Karpas-422 (cell line): ENCODE results near the gene TIMP1. TPM values are rescaled to one million over a fixed set of nuclear protein-coding genes. Genes with fewer than 3 reads are reported as not detected.

Source experiments
- DNase-seq: peaks from one replicate; pipeline ENCODE4 v3.0.0-alpha.2; 2015
- H2AFZ ChIP-seq: fragments of 200-600 bp; sonication (generic); 2 replicates; pipeline ENCODE4 v1.6.1; 2014; ENCODE audit warnings: antibody characterized with exemption, low read length, mixed read lengths
- H3K27ac ChIP-seq: fragments of 200-600 bp; sonication (generic); 2 replicates; pipeline ENCODE4 v1.5.1; 2014; ENCODE audit warnings: mild to moderate bottlenecking, low read length, moderate library complexity
- H3K27me3 ChIP-seq: fragments of 200-600 bp; sonication (generic); 2 replicates; pipeline ENCODE4 v1.6.1; 2014; ENCODE audit warnings: low read length, mixed read lengths
- H3K36me3 ChIP-seq: fragments of 200-600 bp; sonication (generic); 2 replicates; pipeline ENCODE4 v1.6.1; 2014; ENCODE audit warnings: low read length, mixed read lengths; ENCODE audit not compliant: insufficient read depth
- H3K4me1 ChIP-seq: fragments of 200-600 bp; sonication (generic); 2 replicates; pipeline ENCODE4 v1.6.1; 2014; ENCODE audit warnings: mild to moderate bottlenecking, low read length, mixed read lengths
- H3K4me2 ChIP-seq: fragments of 200-600 bp; sonication (generic); 2 replicates; pipeline ENCODE4 v1.6.1; 2014; ENCODE audit warnings: low read length, low read depth, mild to moderate bottlenecking; ENCODE audit not compliant: poor library complexity, severe bottlenecking
- H3K4me3 ChIP-seq: fragments of 200-600 bp; sonication (generic); 2 replicates; pipeline ENCODE4 v1.5.1; 2014; ENCODE audit warnings: mild to moderate bottlenecking, antibody characterized with exemption, low read length, mixed read lengths
- H3K79me2 ChIP-seq: fragments of 200-600 bp; sonication (generic); 2 replicates; pipeline ENCODE4 v1.6.1; 2014; ENCODE audit warnings: mild to moderate bottlenecking, low read length, mixed read lengths
- H3K9ac ChIP-seq: fragments of 200-600 bp; sonication (generic); 2 replicates; pipeline ENCODE4 v1.6.0; 2014; ENCODE audit warnings: low read length
- H3K9me2 ChIP-seq: fragments of 200-600 bp; sonication (generic), shearing (Covaris generic); replicated peaks from 2 replicates; pipeline ENCODE4 v1.6.0; 2014; ENCODE audit warnings: mild to moderate bottlenecking, low read length, moderate library complexity; ENCODE audit not compliant: insufficient read depth
- H3K9me3 ChIP-seq: fragments of 300-700, 200-600 bp; sonication (generic); 2 replicates; pipeline ENCODE4 v1.6.1; 2014; ENCODE audit warnings: low read length, mixed read lengths
- H4K20me1 ChIP-seq: fragments of 200-600 bp; sonication (generic); 2 replicates; pipeline ENCODE4 v1.6.1; 2014; ENCODE audit warnings: mild to moderate bottlenecking, antibody characterized with exemption, low read length, low read depth; ENCODE audit not compliant: insufficient read depth
- total RNA-seq: library from RNA; depleted of rRNA; stranded (reverse); fragments of >200 nt; shearing (Covaris generic); gene quantifications from 2 replicates; pipeline ENCODE4 v1.2.3, GENCODE V29; 2014; ENCODE audit warnings: low replicate concordance

The TIMP1 gene
- total RNA-seq, 1 experiment from 2014 or later: 0.56 TPM

DNA sequence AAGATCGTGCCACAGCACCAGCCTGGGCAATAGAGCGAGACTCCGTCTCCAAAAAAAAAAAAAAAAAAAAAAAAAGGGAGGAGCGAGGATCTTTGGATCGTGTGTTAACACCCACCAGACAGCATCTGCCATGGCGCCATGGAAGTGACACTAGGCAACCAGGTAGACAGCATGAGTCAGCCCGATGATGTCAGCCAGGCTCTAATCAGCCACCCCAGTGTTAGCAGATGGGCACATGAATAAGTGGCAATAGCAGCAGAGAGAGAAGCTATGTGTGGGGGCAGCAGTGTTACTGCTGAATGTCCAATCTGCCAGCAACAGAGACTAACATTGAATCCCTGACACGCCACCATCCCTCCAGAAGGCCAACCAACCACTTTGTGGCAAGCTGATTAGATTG is 30.8 kb downstream of the TIMP1 start:
- Histone ChIP-seq H3K4me2 (no peak overlapping the region), H2AFZ (no peak overlapping the region), H3K9me3 (no peaks in the 10 kb centered on the region), H3K36me3 (no peaks in the 10 kb centered on the region), H3K79me2 (no peaks in the 10 kb centered on the region), H3K9me2 (no peaks in the 10 kb centered on the region), H3K9ac (no peak overlapping the region), H3K4me1 (no peaks in the 10 kb centered on the region), H3K27ac (no peak overlapping the region), H3K4me3 (no peak overlapping the region), H4K20me1 (no peaks in the 10 kb centered on the region), H3K27me3 (no peaks in the 10 kb centered on the region)
- no peak for DNase-seq

- DNase-seq: no peak
- Histone ChIP-seq H4K20me1 (no peaks in the 10 kb centered on the region), H3K9me3 (no peaks in the 10 kb centered on the region), H3K9ac (no peak overlapping the region), H2AFZ (no peak overlapping the region), H3K27ac (no peak overlapping the region), H3K4me3 (no peak overlapping the region), H3K27me3 (no peaks in the 10 kb centered on the region), H3K36me3 (no peaks in the 10 kb centered on the region), H3K79me2 (no peaks in the 10 kb centered on the region), H3K9me2 (no peaks in the 10 kb centered on the region), H3K4me1 (no peaks in the 10 kb centered on the region), H3K4me2 (no peak overlapping the region)
Measured at GRCh38 chrX:47614618-47615017, 32.4 kb downstream of the TIMP1 start.

GRCh38 chrX:47618923-47619485 is 36.8 kb downstream of the TIMP1 start:
- no peaks in the 10 kb centered on the region for H3K9me2 ChIP-seq
- H3K4me2 ChIP-seq: no peak overlapping the region
- no peaks in the 10 kb centered on the region for H3K79me2 ChIP-seq
- H3K27ac ChIP-seq: no peak overlapping the region
- H3K4me1 ChIP-seq: no peaks in the 10 kb centered on the region
- H3K4me3 ChIP-seq: no peak overlapping the region
- no peaks in the 10 kb centered on the region for H3K9me3 ChIP-seq
- H3K27me3 ChIP-seq: no peaks in the 10 kb centered on the region
- H3K9ac ChIP-seq: no peak overlapping the region
- no peaks in the 10 kb centered on the region for H3K36me3 ChIP-seq
- no peak overlapping the region for H2AFZ ChIP-seq
- H4K20me1 ChIP-seq: no peaks in the 10 kb centered on the region
- no peak for DNase-seq

DNA sequence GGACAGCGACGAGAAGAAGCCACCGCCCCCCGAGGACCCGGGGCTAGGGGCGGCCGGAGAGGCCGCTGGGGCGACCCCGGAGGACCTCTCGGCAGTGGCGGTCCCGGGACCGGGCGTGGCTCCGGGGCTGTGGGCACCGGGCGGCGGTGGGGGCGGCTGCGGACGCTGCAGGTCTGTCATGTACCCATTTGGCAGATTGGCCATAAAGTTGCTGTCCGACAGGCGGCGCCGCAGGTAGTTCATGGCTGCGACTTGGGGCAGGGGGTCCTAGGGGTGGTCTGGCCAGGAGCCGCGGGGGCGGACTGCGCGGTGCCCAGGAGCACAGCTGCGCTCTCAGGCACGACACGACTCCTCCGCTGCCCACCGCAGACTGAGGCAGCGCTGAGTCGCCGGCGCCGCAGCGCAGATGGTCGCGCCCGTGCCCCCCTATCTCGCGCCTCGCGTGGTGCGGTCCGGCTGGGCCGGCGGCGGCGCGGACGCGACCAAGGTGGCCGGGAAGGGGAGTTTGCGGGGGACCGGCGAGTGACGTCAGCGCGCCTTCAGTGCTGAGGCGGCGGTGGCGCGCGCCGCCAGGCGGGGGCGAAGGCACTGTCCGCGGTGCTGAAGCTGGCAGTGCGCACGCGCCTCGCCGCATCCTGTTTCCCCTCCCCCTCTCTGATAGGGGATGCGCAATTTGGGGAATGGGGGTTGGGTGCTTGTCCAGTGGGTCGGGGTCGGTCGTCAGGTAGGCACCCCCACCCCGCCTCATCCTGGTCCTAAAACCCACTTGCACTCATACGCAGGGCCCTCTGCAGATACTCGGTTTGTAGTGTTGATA is 37.5 kb downstream of the TIMP1 start, which contains the start of gene SYN1:
SYN1 (minus strand) TSS at position 372 of the 817 bp plus-strand sequence; CDS start at position 243, 129 bp downstream.
- no peak within 1 kb of the TSS for H2AFZ ChIP-seq
- H3K4me1 ChIP-seq: no peaks in the 10 kb centered on the region
- no peaks in the 10 kb centered on the region for H4K20me1 ChIP-seq
- DNase-seq: peak; percentile 90
- no peaks in the 10 kb centered on the region for H3K79me2 ChIP-seq
- H3K27me3 ChIP-seq: no peaks in the 10 kb centered on the region
- no peak within 1 kb of the TSS for H3K4me3 ChIP-seq
- H3K9ac ChIP-seq: no peak within 1 kb of the TSS
- H3K36me3 ChIP-seq: no peaks in the 10 kb centered on the region
- H3K9me2 ChIP-seq: no peaks in the 10 kb centered on the region
- H3K27ac ChIP-seq: no peak within 1 kb of the TSS
- no peaks in the 10 kb centered on the region for H3K9me3 ChIP-seq
- no peak within 1 kb of the TSS for H3K4me2 ChIP-seq

DNA sequence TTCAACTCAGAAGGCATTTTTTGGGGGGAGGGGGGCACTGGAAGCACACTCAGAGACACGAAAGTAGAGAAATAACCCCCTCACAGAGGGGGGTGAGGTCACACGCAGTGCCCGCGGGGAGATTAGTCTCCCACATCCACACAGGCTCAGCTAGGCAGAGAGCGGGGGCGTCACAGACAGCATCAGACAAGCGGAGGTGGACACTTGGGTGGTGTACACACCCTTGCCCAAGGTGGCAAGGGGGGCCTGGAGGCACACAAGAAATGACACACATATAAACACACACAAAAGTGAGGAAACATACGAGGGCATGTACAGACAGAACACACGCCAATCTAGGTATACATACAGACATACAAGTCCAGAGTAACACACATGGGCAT is 38.1 kb downstream of the TIMP1 start:
- Histone ChIP-seq H3K4me1 (no peaks in the 10 kb centered on the region), H3K9ac (no peak overlapping the region), H4K20me1 (no peaks in the 10 kb centered on the region), H3K4me2 (no peak overlapping the region), H3K36me3 (no peaks in the 10 kb centered on the region), H3K27me3 (no peaks in the 10 kb centered on the region), H3K9me3 (no peaks in the 10 kb centered on the region), H2AFZ (no peak overlapping the region), H3K9me2 (no peaks in the 10 kb centered on the region), H3K4me3 (no peak overlapping the region), H3K79me2 (no peaks in the 10 kb centered on the region), H3K27ac (no peak overlapping the region)
- DNase-seq: no peak

- H3K4me3 ChIP-seq: no peak overlapping the region
- no peak overlapping the region for H3K4me2 ChIP-seq
- no peaks in the 10 kb centered on the region for H3K4me1 ChIP-seq
Measured at GRCh38 chrX:47621851-47622250, 39.6 kb downstream of the TIMP1 start.

GRCh38 chrX:47623540-47624027 is 41.3 kb downstream of the TIMP1 start:
- H3K9me2 ChIP-seq: no peaks in the 10 kb centered on the region

More at GRCh38 chrX:47621851-47622250, 39.6 kb downstream of the TIMP1 start:
- no peak for DNase-seq
- no peaks in the 10 kb centered on the region for H3K79me2 ChIP-seq
- no peak overlapping the region for H3K27ac ChIP-seq
- no peak overlapping the region for H2AFZ ChIP-seq
- no peaks in the 10 kb centered on the region for H3K9me3 ChIP-seq
- H3K27me3 ChIP-seq: no peaks in the 10 kb centered on the region
- no peak overlapping the region for H3K9ac ChIP-seq
- H3K36me3 ChIP-seq: no peaks in the 10 kb centered on the region
- H3K9me2 ChIP-seq: no peaks in the 10 kb centered on the region
- no peaks in the 10 kb centered on the region for H4K20me1 ChIP-seq

GRCh38 chrX:47625365-47625764 is 43.1 kb downstream of the TIMP1 start:
- no peak overlapping the region for H2AFZ ChIP-seq
- H3K27ac ChIP-seq: no peak overlapping the region
- no peak overlapping the region for H3K4me3 ChIP-seq
- no peak for DNase-seq
- no peaks in the 10 kb centered on the region for H3K27me3 ChIP-seq
- H4K20me1 ChIP-seq: no peaks in the 10 kb centered on the region
- no peaks in the 10 kb centered on the region for H3K9me2 ChIP-seq
- no peaks in the 10 kb centered on the region for H3K36me3 ChIP-seq
- no peak overlapping the region for H3K4me2 ChIP-seq
- H3K9me3 ChIP-seq: no peaks in the 10 kb centered on the region
- no peaks in the 10 kb centered on the region for H3K4me1 ChIP-seq
- H3K9ac ChIP-seq: no peak overlapping the region
- H3K79me2 ChIP-seq: no peaks in the 10 kb centered on the region

More at GRCh38 chrX:47623540-47624027, 41.3 kb downstream of the TIMP1 start:
- DNase-seq: no peak
- H3K9ac ChIP-seq: no peak overlapping the region
- H3K79me2 ChIP-seq: no peaks in the 10 kb centered on the region
- H3K27me3 ChIP-seq: no peaks in the 10 kb centered on the region
- no peaks in the 10 kb centered on the region for H4K20me1 ChIP-seq
- no peak overlapping the region for H3K4me2 ChIP-seq
- H3K4me3 ChIP-seq: no peak overlapping the region
- no peaks in the 10 kb centered on the region for H3K9me3 ChIP-seq
- H3K4me1 ChIP-seq: no peaks in the 10 kb centered on the region
- no peaks in the 10 kb centered on the region for H3K36me3 ChIP-seq
- H2AFZ ChIP-seq: no peak overlapping the region
- H3K27ac ChIP-seq: no peak overlapping the region
